ENCODE results near the gene CPOX. TPM values are rescaled to one million over a fixed set of nuclear protein-coding genes. Genes with fewer than 3 reads are reported as not detected.

CPOX gene
- total and polyA plus RNA-seq, 4 donors, result 19.5 to 26.7 (median 22.9) TPM

DNA sequence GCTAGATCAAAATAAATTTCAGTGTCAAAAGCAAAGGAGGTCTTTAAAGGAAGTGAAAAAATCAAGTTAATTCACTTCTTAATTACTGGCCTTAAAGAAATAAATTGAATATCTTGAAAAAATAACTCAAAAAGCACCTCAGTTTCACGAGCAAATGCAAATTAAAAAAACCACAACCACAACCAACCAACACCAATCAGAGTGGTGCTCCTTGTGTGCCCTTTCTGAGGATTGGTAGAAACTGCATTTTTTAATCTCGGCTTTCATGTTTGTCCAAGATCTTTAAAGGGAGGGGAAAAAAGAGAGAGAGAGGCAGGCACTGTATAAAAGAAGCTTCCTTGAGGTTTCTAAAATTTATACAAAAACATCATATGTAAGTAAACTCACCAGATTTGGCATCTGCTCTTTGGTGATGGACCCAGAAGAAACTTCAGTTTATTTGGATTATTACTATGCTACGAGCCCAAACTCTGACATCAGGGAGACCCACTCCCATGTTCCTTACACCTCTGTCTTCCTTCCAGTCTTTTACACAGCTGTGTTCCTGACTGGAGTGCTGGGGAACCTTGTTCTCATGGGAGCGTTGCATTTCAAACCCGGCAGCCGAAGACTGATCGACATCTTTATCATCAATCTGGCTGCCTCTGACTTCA, 61.7 kb downstream of the CPOX start, which contains the start of gene GPR15:
GPR15 (plus strand) TSS at position 357 of the 653 bp plus-strand sequence; CDS start at position 413, 56 bp downstream.
- H3K36me3 ChIP-seq (ENCODE audit: control insufficient read depth, insufficient read depth, low read length), result no peaks in the 10 kb centered on the region
- no peaks in the 10 kb centered on the region for H3K9me3 ChIP-seq (ENCODE audit: control insufficient read depth, insufficient read depth, low read length)
- WGBS (ENCODE audit: insufficient coverage), result 93% methylated on average over 3 of the region's 7 CpGs
- no peaks in the 10 kb centered on the region for H3K27me3 ChIP-seq (ENCODE audit: control insufficient read depth, insufficient read depth, low read length)
- H3K4me1 ChIP-seq (ENCODE audit: control insufficient read depth, insufficient read depth, low read length), result no peaks in the 10 kb centered on the region
- no peak within 1 kb of the TSS for H3K27ac ChIP-seq (ENCODE audit: low read depth, low read length)
- no peak within 1 kb of the TSS for H3K4me3 ChIP-seq (ENCODE audit: low read depth, low read length)
- no peak for DNase-seq (ENCODE audit: low read depth in 4 of 6, low spot score in 6 of 6)

DNA sequence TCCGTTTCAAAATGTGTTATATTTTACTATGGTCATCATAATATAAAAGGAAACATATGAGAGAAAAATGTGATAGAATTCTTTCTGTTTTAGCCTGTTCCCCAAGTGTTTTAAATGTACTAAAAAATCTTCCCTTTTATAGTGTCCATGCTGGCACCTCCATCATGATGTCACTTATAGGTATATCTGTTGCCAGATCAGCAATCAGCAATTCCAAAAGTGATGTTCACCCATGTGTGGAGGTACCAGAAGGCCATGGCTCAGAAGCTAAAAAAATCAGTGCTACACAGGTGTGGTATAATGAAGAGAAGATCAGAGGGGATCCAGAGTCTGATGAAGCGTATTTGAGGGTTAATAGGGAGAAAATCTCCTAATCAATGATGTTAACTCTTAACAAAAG, 62.7 kb downstream of the CPOX start:
- H3K4me3 ChIP-seq (ENCODE audit: low read depth, low read length), result no peak overlapping the region
- no peaks in the 10 kb centered on the region for H3K4me1 ChIP-seq (ENCODE audit: control insufficient read depth, insufficient read depth, low read length)
- no peaks in the 10 kb centered on the region for H3K9me3 ChIP-seq (ENCODE audit: control insufficient read depth, insufficient read depth, low read length)
- no peaks in the 10 kb centered on the region for H3K36me3 ChIP-seq (ENCODE audit: control insufficient read depth, insufficient read depth, low read length)
- no peaks in the 10 kb centered on the region for H3K27me3 ChIP-seq (ENCODE audit: control insufficient read depth, insufficient read depth, low read length)
- DNase-seq (ENCODE audit: low read depth in 4 of 6, low spot score in 6 of 6), result no peak
- WGBS (ENCODE audit: insufficient coverage), result no CpG with 5 or more reads among the region's 2 CpGs
- no peak overlapping the region for H3K27ac ChIP-seq (ENCODE audit: low read depth, low read length)

DNA sequence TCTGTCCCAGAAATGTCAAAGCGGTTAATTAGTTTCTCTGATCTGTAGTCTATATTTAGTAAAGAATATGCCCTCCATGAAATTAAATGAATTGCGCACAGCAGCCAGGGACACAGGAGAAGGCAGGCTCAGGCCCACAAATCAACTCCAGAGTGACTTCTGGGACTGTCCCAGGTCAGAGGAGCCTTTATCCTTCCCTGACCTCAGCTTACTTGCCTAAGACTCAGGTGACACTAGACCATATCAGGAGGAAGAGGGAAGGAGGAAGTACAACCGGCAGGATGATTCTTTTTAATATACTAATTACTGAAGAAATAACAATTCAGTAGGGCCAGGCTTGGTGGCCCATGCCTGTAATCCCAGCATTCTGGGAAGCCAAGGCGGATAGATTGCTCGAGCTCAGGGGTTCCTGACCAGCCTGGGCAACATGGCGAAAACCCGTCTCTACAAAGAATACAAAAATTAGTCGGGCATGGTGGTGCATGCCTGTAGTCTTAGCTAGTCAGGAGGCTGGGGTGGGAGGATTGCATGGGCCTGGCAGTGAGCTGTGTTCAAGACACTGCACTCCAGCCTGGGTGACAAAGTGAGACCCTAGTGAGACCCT, 63.5 kb downstream of the CPOX start:
- WGBS (ENCODE audit: insufficient coverage), result 83% methylated on average over 1 of the region's 8 CpGs
- no peaks in the 10 kb centered on the region for H3K27me3 ChIP-seq (ENCODE audit: control insufficient read depth, insufficient read depth, low read length)
- peak in 1 of 6 donors; percentile 13 for DNase-seq (ENCODE audit: low read depth in 4 of 6, low spot score in 6 of 6)
- H3K36me3 ChIP-seq (ENCODE audit: control insufficient read depth, insufficient read depth, low read length), result no peaks in the 10 kb centered on the region
- no peak overlapping the region for H3K4me3 ChIP-seq (ENCODE audit: low read depth, low read length)
- no peaks in the 10 kb centered on the region for H3K9me3 ChIP-seq (ENCODE audit: control insufficient read depth, insufficient read depth, low read length)
- no peaks in the 10 kb centered on the region for H3K4me1 ChIP-seq (ENCODE audit: control insufficient read depth, insufficient read depth, low read length)
- no peak overlapping the region for H3K27ac ChIP-seq (ENCODE audit: low read depth, low read length)

Other genes with a start within 250 kb of the CPOX start
- not detected for gene OR5K4, start 239.8 kb downstream of the CPOX start, total RNA-seq
- gene OR5K4, start 239.8 kb downstream of the CPOX start, polyA plus RNA-seq (ENCODE audit: insufficient read length in 2 of 2), result not detected
- gene OR5K3, start 202.9 kb downstream of the CPOX start, total RNA-seq, result not detected
- not detected for gene OR5K3, start 202.9 kb downstream of the CPOX start, polyA plus RNA-seq (ENCODE audit: insufficient read length in 2 of 2)
- gene OR5K1, start 130.4 kb downstream of the CPOX start, total RNA-seq, result not detected
- gene OR5K1, start 130.4 kb downstream of the CPOX start, polyA plus RNA-seq (ENCODE audit: insufficient read length in 2 of 2), result not detected
- not detected for gene OR5K2, start 95.9 kb downstream of the CPOX start, total RNA-seq
- under 1 TPM in 1 of 2 donors, not detected in 1; 0.26 TPM for gene OR5K2, start 95.9 kb downstream of the CPOX start, polyA plus RNA-seq (ENCODE audit: insufficient read length in 2 of 2)
- 100 to 1,000 TPM; 143 to 263 TPM for gene CLDND1, start 70.7 kb downstream of the CPOX start, total RNA-seq
- 100 to 1,000 TPM; 182 to 203 TPM for gene CLDND1, start 70.7 kb downstream of the CPOX start, polyA plus RNA-seq (ENCODE audit: insufficient read length in 2 of 2)
- not detected for gene GPR15, start 61.6 kb downstream of the CPOX start, total RNA-seq
- not detected for gene GPR15, start 61.6 kb downstream of the CPOX start, polyA plus RNA-seq (ENCODE audit: insufficient read length in 2 of 2)
- 10 to 100 TPM; 14.2 to 24.2 TPM for gene ST3GAL6, start 169.7 kb upstream of the CPOX start, total RNA-seq
- gene ST3GAL6, start 169.7 kb upstream of the CPOX start, polyA plus RNA-seq (ENCODE audit: insufficient read length in 2 of 2), result 10 to 100 TPM; 21.8 to 22.2 TPM

All from spinal cord (tissue), 10 donors.